B cell (primary cell): ENCODE data around the gene HSCB.

Experiments used
- CTCF ChIP-seq: fragments of 200-600 bp; IDR thresholded peaks from one replicate; pipeline ENCODE4 v1.8.0; 2022; ENCODE audit warnings: antibody characterized with exemption, mild to moderate bottlenecking
- EZH2 ChIP-seq: IDR thresholded peaks from 2 replicates; pipeline ENCODE4 v1.6.1; 2012; ENCODE audit warnings: borderline replicate concordance, low read depth, mild to moderate bottlenecking, moderate library complexity, low read length; ENCODE audit not compliant: insufficient read depth, poor library complexity, severe bottlenecking

- TF ChIP-seq CTCF (no peak), EZH2 (no peak)
Observed at GRCh38 chr22:28761449-28761755, 19.6 kb downstream of the HSCB start.
